HepG2 (cell line): ENCODE data around the gene PCSK6. TPM values are rescaled to one million over a fixed set of nuclear protein-coding genes. Genes with fewer than 3 reads are reported as not detected.

Experiments
- BCL6 ChIP-seq: IDR thresholded peaks from 2 replicates; pipeline ENCODE4 v1.6.1; 2016; ENCODE audit warnings: missing genetic modification reagents, missing compliant biosample characterization
- DR1 ChIP-seq: sonication (generic); formaldehyde crosslinking; IDR thresholded peaks from 2 replicates; pipeline ENCODE4 v1.8.0; 2021; ENCODE audit warnings: mild to moderate bottlenecking, missing genetic modification reagents, inconsistent platforms
- FOXP1 ChIP-seq, 2 experiments: fragments of 450-650 bp in 1 of 2; IDR thresholded peaks; 2 replicates each; pipeline ENCODE4 v1.6.1; 2017 to 2018; ENCODE audit warnings: antibody characterized with exemption in 1 of 2
- KDM2A ChIP-seq: sonication (generic); formaldehyde crosslinking; IDR thresholded peaks from 2 replicates; pipeline ENCODE4 v1.4.0; 2020; ENCODE audit warnings: low read depth, missing genetic modification reagents, borderline replicate concordance
- ONECUT2 ChIP-seq: sonication (generic); formaldehyde crosslinking; IDR thresholded peaks from 2 replicates; pipeline ENCODE4 v1.4.0; 2020; ENCODE audit warnings: missing genetic modification reagents
- SIX1 ChIP-seq: sonication (generic); formaldehyde crosslinking; IDR thresholded peaks from 2 replicates; pipeline ENCODE4 v1.4.0; 2020; ENCODE audit warnings: missing genetic modification reagents, borderline replicate concordance
- SNAPC2 ChIP-seq: sonication (generic); formaldehyde crosslinking; IDR thresholded peaks from 2 replicates; pipeline ENCODE4 v1.8.1; 2022; ENCODE audit warnings: mild to moderate bottlenecking, missing genetic modification reagents
- ZNF441 ChIP-seq: sonication (generic); formaldehyde crosslinking; IDR thresholded peaks from 2 replicates; pipeline ENCODE4 v1.7.0; 2021; ENCODE audit warnings: missing genetic modification reagents, borderline replicate concordance
- ZNF709 ChIP-seq: sonication (generic); formaldehyde crosslinking; IDR thresholded peaks from 2 replicates; pipeline ENCODE4 v1.5.0; 2020; ENCODE audit warnings: mild to moderate bottlenecking, missing genetic modification reagents
- ZNF747 ChIP-seq: sonication (generic); formaldehyde crosslinking; IDR thresholded peaks from 2 replicates; pipeline ENCODE4 v1.8.1; 2023; ENCODE audit warnings: missing genetic modification reagents, mild to moderate bottlenecking, borderline replicate concordance
- polyA plus RNA-seq, 8 experiments: library from polyadenylated mRNA; depleted of rRNA in 3 of 8; stranded (reverse) in 7 of 8; unstranded in 1 of 8; fragments of >200 nt; fragmentation: Illumina TruSeq in 4 of 8; extraction: Trizol in 4 of 8; gene quantifications; 2 replicates each; pipeline versions ENCODE4 v1.2.1 to v1.2.3, GENCODE V29; 2011 to 2016; ENCODE audit warnings: low read depth in 4 of 8, missing spikeins in 1 of 8, mixed read lengths in 1 of 8; ENCODE audit not compliant: insufficient read depth in 1 of 8
- total RNA-seq, 5 experiments: library from RNA; depleted of rRNA; stranded (reverse); fragments of >200 nt; fragmentation: Illumina TruSeq; extraction: Trizol; gene quantifications; 2 replicates each; pipeline ENCODE4 v1.2.3, GENCODE V29; 2016; ENCODE audit warnings: low read depth in 1 of 5
- TF ChIP-seq, protein P1 (sequence below): sonication (generic); formaldehyde crosslinking; IDR thresholded peaks from 2 replicates; pipeline ENCODE4 v1.4.0; 2020; ENCODE audit warnings: missing genetic modification reagents
- TF ChIP-seq, protein P2 (sequence below): sonication (generic); formaldehyde crosslinking; IDR thresholded peaks from 2 replicates; pipeline ENCODE4 v1.5.1; 2020; ENCODE audit warnings: mild to moderate bottlenecking, missing genetic modification reagents
- TF ChIP-seq, protein P3 (sequence below), 2 experiments: fragments of 450-650 bp in 1 of 2; sonication (generic) in 1 of 2; formaldehyde crosslinking in 1 of 2; IDR thresholded peaks; 2 replicates each; pipeline versions ENCODE4 v1.6.1 to v1.8.0; 2016 to 2022; ENCODE audit warnings: antibody characterized with exemption in 1 of 2, mild to moderate bottlenecking in 1 of 2, missing genetic modification reagents in 1 of 2

The PCSK6 gene
- total and polyA plus RNA-seq, 2 of the 13 experiments (the other 11 are each of a cell fraction or from before 2014, with no cell fraction given): 56.5 to 155 TPM

DNA sequence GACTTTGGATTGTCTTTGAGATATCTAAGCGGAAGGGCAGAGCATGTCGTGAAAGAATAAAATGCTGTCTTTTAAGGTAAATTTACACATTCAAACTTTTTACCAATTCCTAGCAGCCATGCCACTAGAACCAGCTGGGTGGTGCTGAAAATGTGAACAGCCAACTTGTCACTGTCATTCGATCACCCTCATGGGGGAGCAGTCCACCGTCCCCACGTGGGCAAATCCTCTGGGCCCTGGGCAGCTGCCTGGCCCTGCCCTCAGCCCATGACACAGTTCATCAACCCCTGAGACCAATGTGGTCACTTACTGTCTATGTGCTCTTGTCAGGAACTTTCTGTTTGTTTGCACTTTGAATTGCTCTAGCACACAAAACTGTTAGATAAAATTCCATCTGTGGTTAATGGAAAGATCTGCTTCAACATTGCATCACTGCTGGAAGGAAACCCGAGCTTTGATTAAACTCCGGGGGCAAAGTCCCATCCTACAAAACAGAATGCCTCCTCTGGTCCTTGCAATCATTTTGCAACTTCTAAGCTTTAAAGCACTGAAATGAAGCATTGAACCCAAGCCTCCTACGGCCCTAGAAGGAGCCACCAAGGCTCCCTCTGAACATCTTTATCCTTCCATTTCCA, 50.1 kb downstream of the PCSK6 start (continued):
- TF ChIP-seq, protein P1, sequence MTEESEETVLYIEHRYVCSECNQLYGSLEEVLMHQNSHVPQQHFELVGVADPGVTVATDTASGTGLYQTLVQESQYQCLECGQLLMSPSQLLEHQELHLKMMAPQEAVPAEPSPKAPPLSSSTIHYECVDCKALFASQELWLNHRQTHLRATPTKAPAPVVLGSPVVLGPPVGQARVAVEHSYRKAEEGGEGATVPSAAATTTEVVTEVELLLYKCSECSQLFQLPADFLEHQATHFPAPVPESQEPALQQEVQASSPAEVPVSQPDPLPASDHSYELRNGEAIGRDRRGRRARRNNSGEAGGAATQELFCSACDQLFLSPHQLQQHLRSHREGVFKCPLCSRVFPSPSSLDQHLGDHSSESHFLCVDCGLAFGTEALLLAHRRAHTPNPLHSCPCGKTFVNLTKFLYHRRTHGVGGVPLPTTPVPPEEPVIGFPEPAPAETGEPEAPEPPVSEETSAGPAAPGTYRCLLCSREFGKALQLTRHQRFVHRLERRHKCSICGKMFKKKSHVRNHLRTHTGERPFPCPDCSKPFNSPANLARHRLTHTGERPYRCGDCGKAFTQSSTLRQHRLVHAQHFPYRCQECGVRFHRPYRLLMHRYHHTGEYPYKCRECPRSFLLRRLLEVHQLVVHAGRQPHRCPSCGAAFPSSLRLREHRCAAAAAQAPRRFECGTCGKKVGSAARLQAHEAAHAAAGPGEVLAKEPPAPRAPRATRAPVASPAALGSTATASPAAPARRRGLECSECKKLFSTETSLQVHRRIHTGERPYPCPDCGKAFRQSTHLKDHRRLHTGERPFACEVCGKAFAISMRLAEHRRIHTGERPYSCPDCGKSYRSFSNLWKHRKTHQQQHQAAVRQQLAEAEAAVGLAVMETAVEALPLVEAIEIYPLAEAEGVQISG (CRISPR knock-in tag): peak; percentile 77; the same call in 1 of the 2 replicates
- TF ChIP-seq KDM2A (CRISPR knock-in tag) (peak; percentile 69; the same call in 1 of the 2 replicates), SIX1 (CRISPR knock-in tag) (peak; percentile 97), ZNF747 (CRISPR knock-in tag) (peak; percentile 65; the same call in 1 of the 2 replicates), ZNF709 (peak; percentile 49; the same call in 1 of the 2 replicates), DR1 (CRISPR knock-in tag) (no peak), ONECUT2 (CRISPR knock-in tag) (peak; percentile 56; the same call in 1 of the 2 replicates), FOXP1 (IDR thresholded peaks at IDR 0.05) (no peak), FOXP1 (CRISPR knock-in tag; IDR thresholded peaks at IDR 0.05) (peak; percentile 89), ZNF441 (peak; percentile 55; the same call in 1 of the 2 replicates), SNAPC2 (CRISPR knock-in tag) (0 out of 2 replicates have a peak, but pooled peaks have one; percentile 77), BCL6 (peak; percentile 97)
- TF ChIP-seq, protein P2, sequence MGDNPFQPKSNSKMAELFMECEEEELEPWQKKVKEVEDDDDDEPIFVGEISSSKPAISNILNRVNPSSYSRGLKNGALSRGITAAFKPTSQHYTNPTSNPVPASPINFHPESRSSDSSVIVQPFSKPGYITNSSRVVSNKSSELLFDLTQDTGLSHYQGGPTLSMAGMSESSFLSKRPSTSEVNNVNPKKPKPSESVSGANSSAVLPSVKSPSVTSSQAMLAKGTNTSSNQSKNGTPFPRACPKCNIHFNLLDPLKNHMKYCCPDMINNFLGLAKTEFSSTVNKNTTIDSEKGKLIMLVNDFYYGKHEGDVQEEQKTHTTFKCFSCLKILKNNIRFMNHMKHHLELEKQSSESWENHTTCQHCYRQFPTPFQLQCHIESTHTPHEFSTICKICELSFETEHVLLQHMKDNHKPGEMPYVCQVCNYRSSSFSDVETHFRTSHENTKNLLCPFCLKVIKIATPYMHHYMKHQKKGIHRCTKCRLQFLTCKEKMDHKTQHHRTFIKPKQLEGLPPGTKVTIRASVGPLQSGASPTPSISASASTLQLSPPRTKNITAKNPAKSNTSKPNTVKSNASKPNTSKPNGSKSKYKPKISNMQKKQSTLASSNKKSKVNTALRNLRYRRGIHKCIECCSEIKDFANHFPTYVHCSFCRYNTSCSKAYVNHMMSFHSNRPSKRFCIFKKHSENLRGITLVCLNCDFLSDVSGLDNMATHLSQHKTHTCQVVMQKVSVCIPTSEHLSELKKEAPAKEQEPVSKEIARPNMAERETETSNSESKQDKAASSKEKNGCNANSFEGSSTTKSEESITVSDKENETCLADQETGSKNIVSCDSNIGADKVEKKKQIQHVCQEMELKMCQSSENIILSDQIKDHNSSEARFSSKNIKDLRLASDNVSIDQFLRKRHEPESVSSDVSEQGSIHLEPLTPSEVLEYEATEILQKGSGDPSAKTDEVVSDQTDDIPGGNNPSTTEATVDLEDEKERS (CRISPR knock-in tag): peak; percentile 99
- TF ChIP-seq, protein P3, sequence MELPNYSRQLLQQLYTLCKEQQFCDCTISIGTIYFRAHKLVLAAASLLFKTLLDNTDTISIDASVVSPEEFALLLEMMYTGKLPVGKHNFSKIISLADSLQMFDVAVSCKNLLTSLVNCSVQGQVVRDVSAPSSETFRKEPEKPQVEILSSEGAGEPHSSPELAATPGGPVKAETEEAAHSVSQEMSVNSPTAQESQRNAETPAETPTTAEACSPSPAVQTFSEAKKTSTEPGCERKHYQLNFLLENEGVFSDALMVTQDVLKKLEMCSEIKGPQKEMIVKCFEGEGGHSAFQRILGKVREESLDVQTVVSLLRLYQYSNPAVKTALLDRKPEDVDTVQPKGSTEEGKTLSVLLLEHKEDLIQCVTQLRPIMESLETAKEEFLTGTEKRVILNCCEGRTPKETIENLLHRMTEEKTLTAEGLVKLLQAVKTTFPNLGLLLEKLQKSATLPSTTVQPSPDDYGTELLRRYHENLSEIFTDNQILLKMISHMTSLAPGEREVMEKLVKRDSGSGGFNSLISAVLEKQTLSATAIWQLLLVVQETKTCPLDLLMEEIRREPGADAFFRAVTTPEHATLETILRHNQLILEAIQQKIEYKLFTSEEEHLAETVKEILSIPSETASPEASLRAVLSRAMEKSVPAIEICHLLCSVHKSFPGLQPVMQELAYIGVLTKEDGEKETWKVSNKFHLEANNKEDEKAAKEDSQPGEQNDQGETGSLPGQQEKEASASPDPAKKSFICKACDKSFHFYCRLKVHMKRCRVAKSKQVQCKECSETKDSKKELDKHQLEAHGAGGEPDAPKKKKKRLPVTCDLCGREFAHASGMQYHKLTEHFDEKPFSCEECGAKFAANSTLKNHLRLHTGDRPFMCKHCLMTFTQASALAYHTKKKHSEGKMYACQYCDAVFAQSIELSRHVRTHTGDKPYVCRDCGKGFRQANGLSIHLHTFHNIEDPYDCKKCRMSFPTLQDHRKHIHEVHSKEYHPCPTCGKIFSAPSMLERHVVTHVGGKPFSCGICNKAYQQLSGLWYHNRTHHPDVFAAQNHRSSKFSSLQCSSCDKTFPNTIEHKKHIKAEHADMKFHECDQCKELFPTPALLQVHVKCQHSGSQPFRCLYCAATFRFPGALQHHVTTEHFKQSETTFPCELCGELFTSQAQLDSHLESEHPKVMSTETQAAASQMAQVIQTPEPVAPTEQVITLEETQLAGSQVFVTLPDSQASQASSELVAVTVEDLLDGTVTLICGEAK (IDR thresholded peaks at IDR 0.05): no peak
- TF ChIP-seq, protein P3 (CRISPR knock-in tag; IDR thresholded peaks at IDR 0.05): peak; percentile 49; the same call in 1 of the 2 replicates
